ENCODE results near the gene MRPL3. TPM values are rescaled to one million over a fixed set of nuclear protein-coding genes. Genes with fewer than 3 reads are reported as not detected.

The MRPL3 gene
- total and polyA plus RNA-seq, 4 donors = 58.8 to 99.7 (median 72.6) TPM

DNA sequence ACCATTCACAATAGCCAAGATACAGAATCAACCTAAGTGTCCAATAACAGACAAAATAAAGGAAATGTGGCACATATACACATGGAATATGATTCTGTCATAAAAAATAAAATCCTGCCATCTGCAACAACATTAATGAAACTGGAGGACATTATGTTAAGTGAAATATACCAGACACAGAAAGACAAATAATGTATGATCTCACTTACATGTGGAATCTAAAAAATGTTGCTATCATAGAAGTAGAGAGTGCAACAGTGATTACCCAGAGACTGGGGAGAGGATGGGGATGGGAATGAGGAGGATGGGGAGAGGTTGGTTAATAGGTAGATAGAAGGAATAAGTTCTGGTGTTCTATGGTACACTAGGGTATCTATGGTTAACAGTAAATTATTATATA, 28.7 kb downstream of the MRPL3 start:
- Histone ChIP-seq H3K4me1 (ENCODE audit: control insufficient read depth in 5 of 5, insufficient read depth in 5 of 5, low read length in 5 of 5) (peaks cover 0 to 3% (median 0%) of the 10 kb centered on the region in 5 donors), H3K9me3 (ENCODE audit: control insufficient read depth in 4 of 4, insufficient read depth in 3 of 4, low read length in 3 of 4) (no peaks in the 10 kb centered on the region), H3K27me3 (ENCODE audit: control insufficient read depth in 3 of 3, insufficient read depth in 3 of 3, low read length in 2 of 3) (no peaks in the 10 kb centered on the region), H3K36me3 (ENCODE audit: control insufficient read depth in 4 of 4, insufficient read depth in 4 of 4, low read length in 4 of 4) (peaks cover 0 to 20% (median 6%) of the 10 kb centered on the region in 4 donors), H3K4me3 (no peak overlapping the region), H3K9ac (ENCODE audit: insufficient read depth in 1 of 2, low read length in 2 of 2) (no peak overlapping the region), H3K27ac (ENCODE audit: low read depth in 1 of 2, low read length in 1 of 2) (no peak overlapping the region)
- TF ChIP-seq, protein P1, sequence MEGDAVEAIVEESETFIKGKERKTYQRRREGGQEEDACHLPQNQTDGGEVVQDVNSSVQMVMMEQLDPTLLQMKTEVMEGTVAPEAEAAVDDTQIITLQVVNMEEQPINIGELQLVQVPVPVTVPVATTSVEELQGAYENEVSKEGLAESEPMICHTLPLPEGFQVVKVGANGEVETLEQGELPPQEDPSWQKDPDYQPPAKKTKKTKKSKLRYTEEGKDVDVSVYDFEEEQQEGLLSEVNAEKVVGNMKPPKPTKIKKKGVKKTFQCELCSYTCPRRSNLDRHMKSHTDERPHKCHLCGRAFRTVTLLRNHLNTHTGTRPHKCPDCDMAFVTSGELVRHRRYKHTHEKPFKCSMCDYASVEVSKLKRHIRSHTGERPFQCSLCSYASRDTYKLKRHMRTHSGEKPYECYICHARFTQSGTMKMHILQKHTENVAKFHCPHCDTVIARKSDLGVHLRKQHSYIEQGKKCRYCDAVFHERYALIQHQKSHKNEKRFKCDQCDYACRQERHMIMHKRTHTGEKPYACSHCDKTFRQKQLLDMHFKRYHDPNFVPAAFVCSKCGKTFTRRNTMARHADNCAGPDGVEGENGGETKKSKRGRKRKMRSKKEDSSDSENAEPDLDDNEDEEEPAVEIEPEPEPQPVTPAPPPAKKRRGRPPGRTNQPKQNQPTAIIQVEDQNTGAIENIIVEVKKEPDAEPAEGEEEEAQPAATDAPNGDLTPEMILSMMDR (IDR thresholded peaks at IDR 0.05; ENCODE audit: control extremely low read depth, extremely low read depth) = no peak
- no peak for DNase-seq
- ATAC-seq (ENCODE audit: insufficient read depth, low FRiP score) = no peak

DNA sequence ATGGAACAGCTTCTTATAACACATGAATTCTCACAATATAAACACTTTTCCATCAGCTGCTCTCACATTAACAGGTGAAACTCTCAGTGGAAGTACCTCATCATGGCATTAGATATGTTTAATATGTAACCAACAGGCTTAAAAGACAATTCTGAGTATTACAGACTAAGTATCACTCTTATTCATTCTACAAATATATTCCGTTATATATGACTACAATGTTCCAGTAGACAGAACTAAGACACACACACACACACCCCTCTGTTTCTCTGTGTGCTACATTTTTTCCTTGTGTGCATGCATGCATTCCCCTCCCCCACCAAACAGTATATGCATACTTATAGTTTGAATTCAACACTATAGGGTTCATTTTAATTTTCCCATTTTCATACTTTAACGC, 32.4 kb downstream of the MRPL3 start:
- no peak for DNase-seq
- Histone ChIP-seq H3K4me3 (no peak overlapping the region), H3K9ac (ENCODE audit: insufficient read depth in 1 of 2, low read length in 2 of 2) (no peak overlapping the region), H3K9me3 (ENCODE audit: control insufficient read depth in 4 of 4, insufficient read depth in 3 of 4, low read length in 3 of 4) (no peaks in the 10 kb centered on the region), H3K4me1 (ENCODE audit: control insufficient read depth in 5 of 5, insufficient read depth in 5 of 5, low read length in 5 of 5) (no peaks in the 10 kb centered on the region), H3K27ac (ENCODE audit: low read depth in 1 of 2, low read length in 1 of 2) (no peak overlapping the region), H3K36me3 (ENCODE audit: control insufficient read depth in 4 of 4, insufficient read depth in 4 of 4, low read length in 4 of 4) (peaks cover 5 to 21% (median 10%) of the 10 kb centered on the region in 4 donors), H3K27me3 (ENCODE audit: control insufficient read depth in 3 of 3, insufficient read depth in 3 of 3, low read length in 2 of 3) (no peaks in the 10 kb centered on the region)
- 95 to 96% methylated on average over 2 of the region's 2 CpGs for WGBS, 2 donors
- TF ChIP-seq, protein P1 (IDR thresholded peaks at IDR 0.05; ENCODE audit: control extremely low read depth, extremely low read depth) = no peak
- no peak for ATAC-seq (ENCODE audit: insufficient read depth, low FRiP score)

DNA sequence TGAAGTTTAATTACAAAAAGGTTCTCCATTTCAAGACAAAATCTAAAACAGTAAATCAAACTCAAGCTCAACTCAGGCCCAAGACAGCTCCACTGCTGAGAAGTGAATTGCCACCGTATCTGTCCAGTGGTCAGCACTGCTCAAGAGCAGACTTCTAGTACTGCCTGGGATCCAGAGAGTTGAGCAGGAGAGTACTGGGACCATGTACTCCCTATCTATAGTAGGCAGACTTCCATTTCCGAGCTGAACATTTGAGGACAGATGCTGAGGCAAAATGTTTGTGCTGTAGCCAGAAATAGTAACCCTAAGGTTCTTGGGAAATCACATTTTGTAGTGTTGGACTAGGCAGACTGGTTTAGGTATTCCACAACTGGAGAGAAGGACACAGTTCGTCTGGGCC, 44.1 kb downstream of the MRPL3 start:
- Histone ChIP-seq H3K9ac (ENCODE audit: insufficient read depth in 1 of 2, low read length in 2 of 2) (no peak overlapping the region), H3K27ac (ENCODE audit: low read depth in 1 of 2, low read length in 1 of 2) (no peak overlapping the region), H3K4me1 (ENCODE audit: control insufficient read depth in 5 of 5, insufficient read depth in 5 of 5, low read length in 5 of 5) (peaks cover 0 to 9% (median 0%) of the 10 kb centered on the region in 5 donors), H3K4me3 (no peak overlapping the region), H3K9me3 (ENCODE audit: control insufficient read depth in 4 of 4, insufficient read depth in 3 of 4, low read length in 3 of 4) (no peaks in the 10 kb centered on the region), H3K36me3 (ENCODE audit: control insufficient read depth in 4 of 4, insufficient read depth in 4 of 4, low read length in 4 of 4) (peaks cover 5 to 11% (median 8%) of the 10 kb centered on the region in 4 donors), H3K27me3 (ENCODE audit: control insufficient read depth in 3 of 3, insufficient read depth in 3 of 3, low read length in 2 of 3) (no peaks in the 10 kb centered on the region)
- DNase-seq (no peak), ATAC-seq (ENCODE audit: insufficient read depth, low FRiP score) (no peak)
- TF ChIP-seq, protein P1 (IDR thresholded peaks at IDR 0.05; ENCODE audit: control extremely low read depth, extremely low read depth) = no peak
- WGBS, 2 donors = 86 to 88% methylated on average over 3 of the region's 3 CpGs

DNA sequence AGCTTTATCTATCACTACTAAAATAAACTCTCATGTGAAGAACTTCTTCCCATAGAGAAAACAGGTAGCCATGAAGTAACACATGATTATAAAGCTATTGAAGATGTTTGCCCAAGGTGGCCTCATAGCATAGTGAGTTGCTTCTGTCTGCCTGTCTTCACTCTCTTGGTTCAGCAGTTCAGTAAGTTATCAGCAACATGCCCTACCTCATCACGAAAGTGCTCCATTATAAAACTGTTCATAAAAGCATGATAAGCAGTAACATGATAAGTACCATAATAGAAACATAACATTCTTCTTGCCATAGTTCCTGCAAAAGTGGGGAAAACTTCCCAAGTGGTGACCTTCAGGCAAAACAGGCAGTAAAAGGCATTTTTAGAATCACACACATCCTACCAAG, 45.6 kb downstream of the MRPL3 start:
- WGBS, 2 donors = 68 to 92% methylated on average over 1 of the region's 1 CpG
- no peak overlapping the region for H3K27ac ChIP-seq (ENCODE audit: low read depth in 1 of 2, low read length in 1 of 2)
- no peak for ATAC-seq (ENCODE audit: insufficient read depth, low FRiP score)

More for the DNA sequence above, 45.6 kb downstream of the MRPL3 start:
- H3K36me3 ChIP-seq (ENCODE audit: control insufficient read depth in 4 of 4, insufficient read depth in 4 of 4, low read length in 4 of 4) = peaks cover 3 to 9% (median 7%) of the 10 kb centered on the region in 4 donors
- no peaks in the 10 kb centered on the region for H3K9me3 ChIP-seq (ENCODE audit: control insufficient read depth in 4 of 4, insufficient read depth in 3 of 4, low read length in 3 of 4)
- peaks cover 0 to 15% (median 0%) of the 10 kb centered on the region in 5 donors for H3K4me1 ChIP-seq (ENCODE audit: control insufficient read depth in 5 of 5, insufficient read depth in 5 of 5, low read length in 5 of 5)
- H3K27me3 ChIP-seq (ENCODE audit: control insufficient read depth in 3 of 3, insufficient read depth in 3 of 3, low read length in 2 of 3) = no peaks in the 10 kb centered on the region
- TF ChIP-seq, protein P1 (IDR thresholded peaks at IDR 0.05; ENCODE audit: control extremely low read depth, extremely low read depth) = no peak
- no peak for DNase-seq
- H3K9ac ChIP-seq (ENCODE audit: insufficient read depth in 1 of 2, low read length in 2 of 2) = no peak overlapping the region
- H3K4me3 ChIP-seq = no peak overlapping the region
